ENCODE data around the gene ZNF593.
A peak's percentile ranks its signal among the peaks of the same experiment; 100 is the strongest.

Gene ZNF593

DNA sequence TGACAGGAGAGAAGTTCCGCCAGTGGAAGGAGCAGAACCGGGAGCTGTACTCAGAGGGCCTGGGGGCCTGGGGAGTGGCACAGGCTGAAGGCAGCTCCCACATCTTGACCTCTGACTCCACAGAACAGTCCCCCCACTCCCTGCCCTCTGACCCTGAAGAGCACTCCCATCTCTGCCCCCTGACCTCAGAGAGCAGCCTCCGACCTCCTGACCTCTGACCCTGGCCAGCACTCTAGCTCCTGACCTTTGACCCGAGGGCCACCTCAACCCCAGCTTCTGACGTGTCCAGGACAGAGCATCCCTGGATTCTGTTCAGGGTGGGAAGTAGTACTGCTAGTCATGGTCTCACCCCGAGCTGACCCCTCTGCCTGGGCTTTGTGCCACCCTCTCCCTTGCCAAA lies 19.6 kb downstream of the ZNF593 start:
- DNase-seq (ENCODE audit: low spot score): no peak

DNA sequence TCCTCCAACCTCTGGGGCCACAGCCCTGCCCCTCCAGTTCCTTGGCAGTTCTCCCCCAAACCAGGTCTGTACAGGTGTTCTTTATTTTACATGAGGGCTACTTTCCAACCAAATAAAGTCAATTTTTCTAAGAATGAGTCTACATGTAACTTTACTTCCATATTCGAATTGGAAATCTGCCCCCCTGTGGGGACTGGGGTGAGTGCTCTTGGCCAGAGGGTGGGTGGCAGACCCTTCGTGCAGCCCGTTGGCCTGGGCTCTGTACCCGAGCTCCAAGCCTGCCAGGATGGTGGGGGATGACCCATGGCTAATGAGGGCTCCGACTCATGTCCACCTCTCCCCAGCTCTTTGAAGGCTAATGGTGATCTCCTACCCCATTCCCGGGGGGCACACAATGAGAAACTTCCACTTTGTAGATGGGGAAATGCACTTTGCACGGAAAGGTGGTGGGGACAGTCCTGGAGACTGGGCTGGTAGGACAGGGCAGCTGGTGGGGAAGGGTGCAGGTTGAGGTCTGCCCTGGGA lies 20.1 kb downstream of the ZNF593 start:
- DNase-seq (ENCODE audit: low spot score): no peak
- TF ChIP-seq, protein P1, sequence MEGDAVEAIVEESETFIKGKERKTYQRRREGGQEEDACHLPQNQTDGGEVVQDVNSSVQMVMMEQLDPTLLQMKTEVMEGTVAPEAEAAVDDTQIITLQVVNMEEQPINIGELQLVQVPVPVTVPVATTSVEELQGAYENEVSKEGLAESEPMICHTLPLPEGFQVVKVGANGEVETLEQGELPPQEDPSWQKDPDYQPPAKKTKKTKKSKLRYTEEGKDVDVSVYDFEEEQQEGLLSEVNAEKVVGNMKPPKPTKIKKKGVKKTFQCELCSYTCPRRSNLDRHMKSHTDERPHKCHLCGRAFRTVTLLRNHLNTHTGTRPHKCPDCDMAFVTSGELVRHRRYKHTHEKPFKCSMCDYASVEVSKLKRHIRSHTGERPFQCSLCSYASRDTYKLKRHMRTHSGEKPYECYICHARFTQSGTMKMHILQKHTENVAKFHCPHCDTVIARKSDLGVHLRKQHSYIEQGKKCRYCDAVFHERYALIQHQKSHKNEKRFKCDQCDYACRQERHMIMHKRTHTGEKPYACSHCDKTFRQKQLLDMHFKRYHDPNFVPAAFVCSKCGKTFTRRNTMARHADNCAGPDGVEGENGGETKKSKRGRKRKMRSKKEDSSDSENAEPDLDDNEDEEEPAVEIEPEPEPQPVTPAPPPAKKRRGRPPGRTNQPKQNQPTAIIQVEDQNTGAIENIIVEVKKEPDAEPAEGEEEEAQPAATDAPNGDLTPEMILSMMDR (IDR thresholded peaks at IDR 0.05; ENCODE audit: extremely low read depth, missing control alignments): no peak

More for the DNA sequence above, 19.6 kb downstream of the ZNF593 start:
- TF ChIP-seq, protein P1 (IDR thresholded peaks at IDR 0.05; ENCODE audit: extremely low read depth, missing control alignments): no peak

GRCh38 chr1:26190373-26190987 lies 20.8 kb downstream of the ZNF593 start, which contains the start of gene CATSPER4:
TSS of gene CATSPER4 (plus strand) at chr1:26190602. CDS start at chr1:26190628, 26 bp downstream.
- TF ChIP-seq, protein P1 (IDR thresholded peaks at IDR 0.05; ENCODE audit: extremely low read depth, missing control alignments): no peak
- no peak for DNase-seq (ENCODE audit: low spot score)

DNA sequence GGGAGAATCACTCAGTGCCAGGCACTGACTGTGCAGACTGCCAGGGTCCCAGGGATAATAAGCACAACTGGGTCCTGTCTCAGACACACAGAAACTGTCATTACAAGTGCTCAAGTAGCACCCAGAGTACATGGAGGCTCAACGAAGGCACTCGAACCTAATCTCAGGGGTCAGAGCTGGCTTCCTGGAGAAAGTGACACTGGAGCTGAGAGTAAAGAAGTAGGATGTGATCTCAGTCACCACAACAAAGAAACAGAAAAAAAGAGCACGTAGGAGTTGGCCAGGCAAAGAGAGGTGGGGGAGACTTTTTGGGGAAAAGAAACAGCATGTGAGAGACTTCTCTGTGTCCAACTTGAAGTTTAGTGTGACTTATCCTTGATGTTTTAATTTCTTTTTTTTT lies 22.0 kb downstream of the ZNF593 start:
- DNase-seq (ENCODE audit: low spot score): peak; percentile 61
- TF ChIP-seq, protein P1 (IDR thresholded peaks at IDR 0.05; ENCODE audit: extremely low read depth, missing control alignments): no peak

DNA sequence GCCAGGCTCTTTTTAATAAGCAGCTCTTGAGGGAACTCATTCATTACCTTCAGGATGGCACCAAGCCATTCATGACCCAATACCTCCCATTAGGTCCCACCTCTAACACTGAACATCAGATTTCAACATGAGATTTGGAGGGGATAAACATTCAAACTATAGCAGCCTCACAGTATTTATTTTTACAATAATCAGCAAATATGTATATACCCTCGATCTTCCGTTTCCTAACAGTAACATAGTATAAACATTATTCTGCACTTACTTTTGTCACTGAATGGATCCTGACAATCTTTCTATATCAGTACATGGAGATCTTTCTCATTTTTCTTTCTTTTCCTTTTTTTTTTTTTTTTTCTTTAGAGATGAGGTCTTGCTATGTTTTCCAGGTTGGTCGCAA lies 26.1 kb downstream of the ZNF593 start:
- TF ChIP-seq, protein P1 (IDR thresholded peaks at IDR 0.05; ENCODE audit: extremely low read depth, missing control alignments): no peak
- DNase-seq (ENCODE audit: low spot score): no peak

GRCh38 chr1:26197301-26197700 lies 27.6 kb downstream of the ZNF593 start:
- TF ChIP-seq, protein P1 (IDR thresholded peaks at IDR 0.05; ENCODE audit: extremely low read depth, missing control alignments): no peak
- no peak for DNase-seq (ENCODE audit: low spot score)

DNA sequence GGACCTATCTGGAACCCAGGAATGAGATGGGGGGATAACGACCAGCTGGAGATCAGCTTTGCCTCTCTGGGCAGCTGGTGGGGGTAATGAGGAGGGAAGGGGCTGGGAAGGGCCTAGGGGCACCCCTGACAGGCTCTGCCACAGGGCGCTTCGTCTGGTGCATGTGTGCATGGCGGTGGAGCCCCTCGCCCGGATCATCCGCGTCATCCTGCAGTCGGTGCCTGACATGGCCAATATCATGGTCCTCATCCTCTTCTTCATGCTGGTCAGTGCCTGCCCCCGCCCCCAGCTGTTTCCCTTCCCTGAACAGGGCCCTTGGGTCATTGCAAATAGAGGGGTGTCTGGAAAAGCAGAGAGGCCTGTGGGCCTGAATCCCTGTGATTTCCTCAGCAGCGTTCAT lies 28.1 kb downstream of the ZNF593 start:
- TF ChIP-seq, protein P1 (IDR thresholded peaks at IDR 0.05; ENCODE audit: extremely low read depth, missing control alignments): no peak

More for the DNA sequence above, 28.1 kb downstream of the ZNF593 start:
- no peak for DNase-seq (ENCODE audit: low spot score)

Data from GM20000 (cell line).